Mammary epithelial cell (primary cell): ENCODE data around the gene GMNN.
"Not testable (repeated sequence)": the region's sequence is repeated elsewhere in the genome, so short reads cannot be mapped to it uniquely, and the experiment has no call there.

Experiments
- CTCF ChIP-seq, 2 donors: IDR thresholded peaks in 1 of 2; conservative IDR thresholded peaks in 1 of 2; 2 replicates each; pipeline ENCODE4 v1.5.1; 2011 to 2012; ENCODE audit warnings: inconsistent platforms in 2 of 2, low read length in 2 of 2, mild to moderate bottlenecking in 2 of 2, control low read depth in 1 of 2, low read depth in 1 of 2; ENCODE audit not compliant: insufficient read depth in 1 of 2; ENCODE audit errors: extremely low read depth in 1 of 2
- EZH2 ChIP-seq: IDR thresholded peaks from 2 replicates; pipeline ENCODE4 v1.6.1; 2012; ENCODE audit warnings: low read length, inconsistent platforms, borderline replicate concordance

GRCh38 chr6:24765968-24766367 lies 8.8 kb upstream of the GMNN start:
- TF ChIP-seq CTCF (conservative IDR thresholded peaks at IDR 0.05 in 1 of 2, IDR thresholded peaks at IDR 0.05 in 1 of 2; ENCODE audit: extremely low read depth in 1 of 2, insufficient read depth in 1 of 2, low read depth in 1 of 2, low read length in 2 of 2); EZH2: not testable (repeated sequence)
